GM12878 (cell line): ENCODE data around the gene PPP1R1B. TPM values are rescaled to one million over a fixed set of nuclear protein-coding genes. Genes with fewer than 3 reads are reported as not detected.

Experiments used
- ATAC-seq: fragments of 200-7000 bp; cut with Tn5 transposase; 3 replicates; pipeline ENCODE4 v1.9.1; 2020; ENCODE audit warnings: mild to moderate bottlenecking, moderate library complexity
- Bru-seq: library from RNA; stranded (reverse); fragments of 400-500 nt; gene quantifications from one replicate; lab custom pipeline; 2021; lab: Mats Ljungman, UMichigan
- BruChase-seq, 2 experiments: library from RNA; stranded (reverse); fragments of 400-500 nt; gene quantifications; one replicate each; lab custom pipeline; 2021; lab: Mats Ljungman, UMichigan
- BruUV-seq: library from RNA; stranded (reverse); fragments of 400-500 nt; replicated peaks from 2 replicates; lab custom pipeline; 2021; lab: Mats Ljungman, UMichigan
- CTCF ChIA-PET: fragments of 300-600 bp; sonication (Branson Sonifier 250); formaldehyde crosslinking; extraction: SDS; loops from one replicate; lab custom pipeline; 2021; ENCODE audit warnings: inconsistent platforms; lab: Yijun Ruan, JAX
- POLR2A ChIA-PET: fragments of 350-600 bp; formaldehyde crosslinking; extraction: SDS; loops from one replicate; lab custom pipeline; 2021; ENCODE audit warnings: inconsistent platforms; lab: Charles Lee
- RAD21 ChIA-PET: fragments of 300-600 bp; sonication (Branson Sonifier 250); formaldehyde crosslinking; loops from one replicate; lab custom pipeline; 2023; ENCODE audit warnings: antibody characterized with exemption; ENCODE audit not compliant: unreplicated experiment; lab: Charles Lee
- SMC1A ChIA-PET: fragments of 300-600 bp; sonication (Branson Sonifier 250); formaldehyde crosslinking; loops from one replicate; lab custom pipeline; 2023; ENCODE audit not compliant: unreplicated experiment, uncharacterized antibody; lab: Charles Lee
- DNase-seq: peaks from one replicate; pipeline ENCODE4 v3.0.0-alpha.2; 2011; ENCODE audit warnings: low read depth, low spot score
- FAIRE-seq: peaks from 3 replicates; lab custom pipeline; 2011; peaks lifted over from hg19 to GRCh38; lab: Jason Lieb, UNC
- H2AFZ ChIP-seq: 2 replicates; pipeline ENCODE4 v1.6.0; 2011; ENCODE audit warnings: low read depth, low read length, control low read depth; ENCODE audit not compliant: control insufficient read depth
- H3K27ac ChIP-seq: 2 replicates; pipeline ENCODE4 v1.5.1; 2011; ENCODE audit warnings: control low read depth; ENCODE audit not compliant: control insufficient read depth, insufficient read depth
- H3K27me3 ChIP-seq, 2 experiments: replicated peaks in 1 of 2; 2 replicates each; pipeline versions ENCODE4 v1.6.0 to v1.6.1; 2011; ENCODE audit warnings: low read length in 1 of 2; ENCODE audit not compliant: control insufficient read depth in 2 of 2, insufficient read depth in 2 of 2
- H3K36me3 ChIP-seq, 2 experiments: 2 replicates each; pipeline ENCODE4 v1.5.1; 2011; ENCODE audit warnings: low read length in 1 of 2; ENCODE audit not compliant: control insufficient read depth in 2 of 2, insufficient read depth in 2 of 2
- H3K4me1 ChIP-seq: 2 replicates; pipeline ENCODE4 v1.6.1; 2011; ENCODE audit warnings: mild to moderate bottlenecking, low read length, moderate library complexity, mixed read lengths; ENCODE audit not compliant: control insufficient read depth, insufficient read depth
- H3K4me2 ChIP-seq: 2 replicates; pipeline ENCODE4 v1.6.0; 2011; ENCODE audit warnings: control low read depth; ENCODE audit not compliant: control insufficient read depth, insufficient read depth
- H3K4me3 ChIP-seq: fragments of 200-600 bp; sonication (generic); 2 replicates; pipeline ENCODE4 v1.5.1; 2016
- H3K79me2 ChIP-seq: 2 replicates; pipeline ENCODE4 v1.6.0; 2011; ENCODE audit warnings: low read length; ENCODE audit not compliant: control insufficient read depth, insufficient read depth
- H3K9ac ChIP-seq: 2 replicates; pipeline ENCODE4 v1.8.0; 2011; ENCODE audit warnings: low read length, control low read depth, mixed read lengths; ENCODE audit not compliant: control insufficient read depth, insufficient read depth
- H3K9me3 ChIP-seq: replicated peaks from 3 replicates; pipeline ENCODE4 v1.5.1; 2011; ENCODE audit warnings: mild to moderate bottlenecking, low read length; ENCODE audit not compliant: control insufficient read depth, insufficient read depth
- H4K20me1 ChIP-seq: 2 replicates; pipeline ENCODE4 v1.6.0; 2011; ENCODE audit not compliant: control insufficient read depth, insufficient read depth
- CEBPB ChIP-seq, 2 experiments: fragments of 150-350 bp in 1 of 2; IDR thresholded peaks; 2 replicates each; pipeline ENCODE4 v1.6.1; 2012 to 2014; ENCODE audit warnings: low read depth in 2 of 2, low read length in 2 of 2, borderline replicate concordance in 1 of 2, inconsistent platforms in 1 of 2
- MYC ChIP-seq: IDR thresholded peaks from 2 replicates; pipeline ENCODE4 v1.6.1; 2011; ENCODE audit warnings: mild to moderate bottlenecking, low read length, moderate library complexity, inconsistent platforms; ENCODE audit not compliant: insufficient read depth, insufficient replicate concordance, insufficient read length, severe bottlenecking
- POLR2A ChIP-seq: IDR thresholded peaks from 2 replicates; pipeline ENCODE4 v1.6.1; 2011; ENCODE audit warnings: low read depth, mild to moderate bottlenecking, low read length
- WGBS: methylation state at CpG from one replicate; pipeline ENCODE4 v1.1.6; 2016; ENCODE audit warnings: low lambda C conversion rate; ENCODE audit not compliant: insufficient replicate concordance, insufficient coverage; ENCODE audit errors: missing lambda C conversion rate; 5-methylcytosine and 5-hydroxymethylcytosine counted together
- in situ Hi-C: fragments of 300-500 bp; cut with MboI; formaldehyde crosslinking; loops from 9 replicates; pipeline ENCODE4 v1.14.3; 2018; ENCODE audit warnings: mixed read lengths
- intact Hi-C: fragments of 100-400 bp; cut with micrococcal nuclease; formaldehyde crosslinking; loops from one replicate; pipeline ENCODE4 v1.14.2; 2022; ENCODE audit not compliant: unreplicated experiment
- long read RNA-seq, 2 experiments: library from polyadenylated mRNA; unstranded; transcript quantifications; one replicate each; pipeline ENCODE4 v2.0.0, GENCODE V29; 2019 to 2020
- polyA minus RNA-seq, 3 experiments: library from RNA; depleted of rRNA, polyadenylated mRNA; stranded (reverse); fragments of >200 nt; gene quantifications; 2 replicates each; pipeline ENCODE4 v1.2.3, GENCODE V29; 2011
- polyA plus RNA-seq, 11 experiments: library from polyadenylated mRNA; depleted of rRNA in 4 of 11; unstranded in 6 of 11; stranded (reverse) in 5 of 11; fragments of >200 nt; fragmentation: Nextera tagmentation in 4 of 11; fragmentation: Illumina TruSeq in 1 of 11; extraction: Ambion mirVana in 4 of 11; extraction: Trizol in 1 of 11; gene quantifications; 1 replicate in 1 of 11; 2 replicates in 10 of 11; pipeline versions ENCODE4 v1.2.1 to v1.2.3, GENCODE V29; 2011 to 2016; ENCODE audit warnings: inconsistent platforms in 2 of 11, missing spikeins in 2 of 11, low read depth in 1 of 11
- total RNA-seq, 4 experiments: library from RNA; depleted of rRNA in 3 of 4; stranded (reverse); fragments of >200 nt in 3 of 4; fragmentation: Illumina TruSeq in 1 of 4; extraction: Trizol in 1 of 4; gene quantifications; 2 replicates each; pipeline versions ENCODE4 v1.2.1 to v1.2.3, GENCODE V29; 2013 to 2021
- TF ChIP-seq, protein P1 (sequence below): fragments of 450-650 bp; IDR thresholded peaks from 2 replicates; pipeline ENCODE4 v1.6.1; 2016; ENCODE audit warnings: mild to moderate bottlenecking
- TF ChIP-seq, protein P2 (sequence below): fragments of 450-650 bp; IDR thresholded peaks from 2 replicates; pipeline ENCODE4 v1.6.1; 2016; ENCODE audit warnings: mild to moderate bottlenecking
- TF ChIP-seq, protein P3 (sequence below): fragments of 450-650 bp; formaldehyde crosslinking; IDR thresholded peaks from 2 replicates; pipeline ENCODE4 v1.5.0; 2022; ENCODE audit warnings: mild to moderate bottlenecking, missing genetic modification characterization

PPP1R1B gene
- not detected in 2 replicates for total RNA-seq (2013; cell fraction: nucleolus; rRNA removed)
- total RNA-seq (2014; rRNA removed) (not detected in 2 replicates), total RNA-seq (2014; rRNA removed; fragmentation: Illumina TruSeq; extraction: Trizol) (not detected in 2 replicates), total RNA-seq (2021) (not detected in 2 replicates), polyA plus RNA-seq (2011; rRNA removed) (0.08 and 0.10 TPM in 2 replicates), polyA plus RNA-seq (2014; fragmentation: Illumina TruSeq; extraction: Trizol) (not detected in 2 replicates), polyA plus RNA-seq (2014; fragmentation: Nextera tagmentation; extraction: Ambion mirVana) (not detected), polyA plus RNA-seq (2014; rRNA removed) (not detected in 2 replicates), polyA plus RNA-seq (2016; fragmentation: Nextera tagmentation; extraction: Ambion mirVana) (not detected), polyA minus RNA-seq (2011; rRNA and poly(A)+ RNA removed) (not detected in 2 replicates), Bru-seq, nascent RNA (percentile 8 among the genes with signal in this experiment), BruChase-seq, experiment 1, labeled RNA remaining after a 6-hour chase (not detected), BruChase-seq, experiment 2, labeled RNA remaining after a 2-hour chase (percentile 8 among the genes with signal in this experiment)
- polyA plus RNA-seq (2011; ENCODE audit: low read depth), result not detected
- 0.15 and 0.24 TPM in 2 replicates for polyA plus RNA-seq (2011; cell fraction: cytosol; rRNA removed)
- polyA plus RNA-seq (2011; cell fraction: nucleus; rRNA removed), result 0.10 TPM in 1 of 2 replicates, not detected in the other
- not detected in 2 replicates for polyA plus RNA-seq (2012)
- polyA minus RNA-seq (2011; cell fraction: cytosol; rRNA and poly(A)+ RNA removed), result not detected in 2 replicates
- polyA minus RNA-seq (2011; cell fraction: nucleus; rRNA and poly(A)+ RNA removed), result not detected in 2 replicates
- long read RNA-seq, experiment 1, result 0 reads
- long read RNA-seq, experiment 2, result 0 reads

DNA sequence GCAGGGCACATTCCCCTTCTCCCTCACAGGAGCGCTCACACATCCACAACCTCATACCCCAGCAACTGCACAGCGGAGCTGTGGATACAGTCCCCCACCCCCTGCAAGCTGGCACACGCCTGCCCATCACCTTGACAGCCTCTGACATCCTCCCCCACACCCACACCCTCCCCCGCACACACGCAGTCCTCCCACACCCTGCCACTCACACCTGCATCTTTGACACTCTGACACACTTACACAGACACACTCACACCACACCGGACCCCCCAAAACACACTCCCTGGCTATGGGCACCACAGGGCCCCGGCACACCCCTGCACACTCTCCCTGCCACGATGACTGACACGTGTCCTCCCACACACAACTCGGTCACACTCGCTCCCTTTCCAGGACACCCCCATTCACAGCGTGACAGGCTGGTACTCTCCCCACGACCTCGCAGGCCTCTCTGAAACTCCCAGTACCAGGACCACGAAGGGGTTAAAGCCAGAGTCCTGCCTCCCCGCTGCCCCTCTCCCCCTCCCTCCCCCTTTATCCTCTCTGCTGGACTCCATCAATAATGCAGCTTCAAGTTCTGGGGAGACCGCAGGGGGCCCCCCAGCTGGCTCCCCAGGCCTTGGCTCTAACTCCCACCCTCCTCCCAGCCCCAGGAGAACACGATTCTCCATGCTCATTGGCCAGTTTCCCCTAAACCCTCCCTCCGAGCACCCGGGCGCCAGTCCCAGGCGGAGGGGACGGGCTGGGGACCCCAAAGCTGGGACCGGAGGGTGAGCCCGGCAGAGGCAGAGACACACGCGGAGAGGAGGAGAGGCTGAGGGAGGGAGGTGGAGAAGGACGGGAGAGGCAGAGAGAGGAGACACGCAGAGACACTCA is at the start of gene PPP1R1B:
TSS of gene PPP1R1B (plus strand) at position 782 of the 876 bp plus-strand sequence. CDS start 441 bp downstream, outside the sequence.
- 18% methylated on average over 29 of the region's 29 CpGs for WGBS

More for the DNA sequence above, at the start of gene PPP1R1B:
- H3K79me2 ChIP-seq, result no peaks in the 10 kb centered on the region
- no peak within 1 kb of the TSS for H3K4me2 ChIP-seq
- H3K4me3 ChIP-seq, result no peak within 1 kb of the TSS
- intact Hi-C loops (no loop called here), in situ Hi-C loops (no loop called here)
- DNase-seq, result no peak
- BruUV-seq, result no TSS peak
- peaks cover 7 to 8% of the 10 kb centered on the region in 2 experiments for H3K27me3 ChIP-seq
- no peak for FAIRE-seq
- ATAC-seq, result no peak
- TF ChIP-seq POLR2A (no peak), MYC (no peak), CEBPB (IDR thresholded peaks at IDR 0.05; ENCODE audit: borderline replicate concordance in 1 of 2, low read depth in 2 of 2, low read length in 2 of 2) (no peak)
- TF ChIP-seq, protein P1, sequence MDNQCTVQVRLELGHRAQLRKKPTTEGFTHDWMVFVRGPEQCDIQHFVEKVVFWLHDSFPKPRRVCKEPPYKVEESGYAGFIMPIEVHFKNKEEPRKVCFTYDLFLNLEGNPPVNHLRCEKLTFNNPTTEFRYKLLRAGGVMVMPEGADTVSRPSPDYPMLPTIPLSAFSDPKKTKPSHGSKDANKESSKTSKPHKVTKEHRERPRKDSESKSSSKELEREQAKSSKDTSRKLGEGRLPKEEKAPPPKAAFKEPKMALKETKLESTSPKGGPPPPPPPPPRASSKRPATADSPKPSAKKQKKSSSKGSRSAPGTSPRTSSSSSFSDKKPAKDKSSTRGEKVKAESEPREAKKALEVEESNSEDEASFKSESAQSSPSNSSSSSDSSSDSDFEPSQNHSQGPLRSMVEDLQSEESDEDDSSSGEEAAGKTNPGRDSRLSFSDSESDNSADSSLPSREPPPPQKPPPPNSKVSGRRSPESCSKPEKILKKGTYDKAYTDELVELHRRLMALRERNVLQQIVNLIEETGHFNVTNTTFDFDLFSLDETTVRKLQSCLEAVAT, result no peak
- TF ChIP-seq, protein P2, sequence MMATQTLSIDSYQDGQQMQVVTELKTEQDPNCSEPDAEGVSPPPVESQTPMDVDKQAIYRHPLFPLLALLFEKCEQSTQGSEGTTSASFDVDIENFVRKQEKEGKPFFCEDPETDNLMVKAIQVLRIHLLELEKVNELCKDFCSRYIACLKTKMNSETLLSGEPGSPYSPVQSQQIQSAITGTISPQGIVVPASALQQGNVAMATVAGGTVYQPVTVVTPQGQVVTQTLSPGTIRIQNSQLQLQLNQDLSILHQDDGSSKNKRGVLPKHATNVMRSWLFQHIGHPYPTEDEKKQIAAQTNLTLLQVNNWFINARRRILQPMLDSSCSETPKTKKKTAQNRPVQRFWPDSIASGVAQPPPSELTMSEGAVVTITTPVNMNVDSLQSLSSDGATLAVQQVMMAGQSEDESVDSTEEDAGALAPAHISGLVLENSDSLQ, result peak; percentile 75
- TF ChIP-seq, protein P3, sequence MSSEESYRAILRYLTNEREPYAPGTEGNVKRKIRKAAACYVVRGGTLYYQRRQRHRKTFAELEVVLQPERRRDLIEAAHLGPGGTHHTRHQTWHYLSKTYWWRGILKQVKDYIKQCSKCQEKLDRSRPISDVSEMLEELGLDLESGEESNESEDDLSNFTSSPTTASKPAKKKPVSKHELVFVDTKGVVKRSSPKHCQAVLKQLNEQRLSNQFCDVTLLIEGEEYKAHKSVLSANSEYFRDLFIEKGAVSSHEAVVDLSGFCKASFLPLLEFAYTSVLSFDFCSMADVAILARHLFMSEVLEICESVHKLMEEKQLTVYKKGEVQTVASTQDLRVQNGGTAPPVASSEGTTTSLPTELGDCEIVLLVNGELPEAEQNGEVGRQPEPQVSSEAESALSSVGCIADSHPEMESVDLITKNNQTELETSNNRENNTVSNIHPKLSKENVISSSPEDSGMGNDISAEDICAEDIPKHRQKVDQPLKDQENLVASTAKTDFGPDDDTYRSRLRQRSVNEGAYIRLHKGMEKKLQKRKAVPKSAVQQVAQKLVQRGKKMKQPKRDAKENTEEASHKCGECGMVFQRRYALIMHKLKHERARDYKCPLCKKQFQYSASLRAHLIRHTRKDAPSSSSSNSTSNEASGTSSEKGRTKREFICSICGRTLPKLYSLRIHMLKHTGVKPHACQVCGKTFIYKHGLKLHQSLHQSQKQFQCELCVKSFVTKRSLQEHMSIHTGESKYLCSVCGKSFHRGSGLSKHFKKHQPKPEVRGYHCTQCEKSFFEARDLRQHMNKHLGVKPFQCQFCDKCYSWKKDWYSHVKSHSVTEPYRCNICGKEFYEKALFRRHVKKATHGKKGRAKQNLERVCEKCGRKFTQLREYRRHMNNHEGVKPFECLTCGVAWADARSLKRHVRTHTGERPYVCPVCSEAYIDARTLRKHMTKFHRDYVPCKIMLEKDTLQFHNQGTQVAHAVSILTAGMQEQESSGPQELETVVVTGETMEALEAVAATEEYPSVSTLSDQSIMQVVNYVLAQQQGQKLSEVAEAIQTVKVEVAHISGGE (CRISPR knock-in tag), result no peak
- H2AFZ ChIP-seq, result no peak within 1 kb of the TSS
- H3K9ac ChIP-seq, result no peak within 1 kb of the TSS
- peaks cover 5% of the 10 kb centered on the region for H3K4me1 ChIP-seq
- no peaks in the 10 kb centered on the region for H4K20me1 ChIP-seq
- no peaks in the 10 kb centered on the region for H3K9me3 ChIP-seq
- no peaks in the 10 kb centered on the region for H3K36me3 ChIP-seq
- ChIA-PET SMC1A (no interaction called here), RAD21 (no interaction called here), POLR2A (no interaction called here), CTCF (interaction anchor here (5.7 to 8.9 kb wide), 3 partner anchors 11 to 354 kb away, joined by 54 to 225 read pairs (median 114); partner anchors contain the start of genes PNMT, PSMD3 and STARD3)
- no peak within 1 kb of the TSS for H3K27ac ChIP-seq
